MG63 (cell line): ENCODE data around the gene TRIM71. TPM values are rescaled to one million over a fixed set of nuclear protein-coding genes. Genes with fewer than 3 reads are reported as not detected.

Experiments
- DNase-seq: peaks from one replicate; pipeline ENCODE4 v3.0.0-alpha.2; 2020
- H3K27me3 ChIP-seq: fragments of 250-450 bp; sonication (Bioruptor Pico); 2 replicates; pipeline ENCODE4 v1.5.1; 2020; ENCODE audit warnings: mild to moderate bottlenecking, moderate library complexity
- H3K36me3 ChIP-seq: fragments of 250-450 bp; sonication (Bioruptor Pico); 2 replicates; pipeline ENCODE4 v1.5.1; 2020; ENCODE audit warnings: mild to moderate bottlenecking, moderate library complexity
- H3K4me3 ChIP-seq: fragments of 250-450 bp; sonication (Bioruptor Pico); 2 replicates; pipeline ENCODE4 v1.5.1; 2020; ENCODE audit warnings: mild to moderate bottlenecking, moderate library complexity
- H3K9me3 ChIP-seq: fragments of 250-450 bp; sonication (Bioruptor Pico); 2 replicates; pipeline ENCODE4 v1.5.1; 2020; ENCODE audit warnings: mild to moderate bottlenecking, moderate library complexity
- total RNA-seq: library from RNA; depleted of rRNA; stranded (reverse); fragments of >200 nt; shearing (Covaris generic); gene quantifications from 2 replicates; pipeline ENCODE4 v1.2.3, GENCODE V29; 2014; ENCODE audit warnings: low replicate concordance

Gene TRIM71
- total RNA-seq, 1 experiment from 2014 or later: not detected

DNA sequence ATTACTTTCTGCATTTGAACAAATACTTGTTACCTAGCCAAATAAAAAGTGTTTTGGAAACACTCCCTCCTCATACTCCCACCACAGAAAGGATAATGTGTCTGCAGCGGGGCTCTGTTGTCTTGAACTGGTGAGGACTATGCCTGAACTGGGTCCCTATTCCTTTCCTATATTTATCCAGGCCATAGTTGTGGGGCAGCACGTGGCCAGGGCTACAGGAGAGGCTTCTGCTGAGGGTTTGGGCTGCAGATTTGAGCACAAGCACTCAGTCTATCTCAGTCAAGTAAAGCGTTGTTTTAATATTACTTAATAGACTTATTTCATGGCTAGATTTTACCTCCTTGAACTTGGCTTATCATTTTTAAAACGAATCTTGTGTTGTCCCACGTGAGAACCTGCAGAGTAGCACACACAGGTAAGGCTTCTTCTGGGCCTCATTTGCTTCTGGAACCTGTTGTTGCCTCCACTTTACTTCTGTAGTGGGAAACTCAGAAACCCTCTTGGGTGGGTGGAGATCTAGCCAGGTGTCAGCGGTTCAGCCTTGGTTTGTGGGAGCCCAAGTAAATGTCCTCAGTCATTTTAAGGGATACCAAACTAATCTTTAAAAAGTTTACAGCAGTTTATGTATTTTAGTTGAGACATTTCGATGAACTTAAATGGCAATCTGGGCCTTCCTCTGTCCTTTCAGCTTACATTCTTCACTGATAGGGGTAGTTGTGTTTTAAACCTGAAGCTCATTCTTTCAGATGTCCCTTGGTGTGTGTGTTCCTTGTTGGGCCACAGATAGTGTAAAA lies 51.1 kb downstream of the TRIM71 start:
- H3K36me3 ChIP-seq: no peaks in the 10 kb centered on the region

GRCh38 chr3:32869513-32870047 lies 51.8 kb downstream of the TRIM71 start:
- no peak for DNase-seq
- no peak overlapping the region for H3K4me3 ChIP-seq
- no peaks in the 10 kb centered on the region for H3K27me3 ChIP-seq
- no peaks in the 10 kb centered on the region for H3K9me3 ChIP-seq
- no peaks in the 10 kb centered on the region for H3K36me3 ChIP-seq

More for the DNA sequence above, 51.1 kb downstream of the TRIM71 start:
- H3K4me3 ChIP-seq: no peak overlapping the region
- no peaks in the 10 kb centered on the region for H3K27me3 ChIP-seq
- no peaks in the 10 kb centered on the region for H3K9me3 ChIP-seq
- no peak for DNase-seq

GRCh38 chr3:32870373-32871095 lies 52.7 kb downstream of the TRIM71 start:
- Histone ChIP-seq H3K27me3 (no peaks in the 10 kb centered on the region), H3K36me3 (no peaks in the 10 kb centered on the region), H3K9me3 (no peaks in the 10 kb centered on the region), H3K4me3 (no peak overlapping the region)
- DNase-seq: no peak

DNA sequence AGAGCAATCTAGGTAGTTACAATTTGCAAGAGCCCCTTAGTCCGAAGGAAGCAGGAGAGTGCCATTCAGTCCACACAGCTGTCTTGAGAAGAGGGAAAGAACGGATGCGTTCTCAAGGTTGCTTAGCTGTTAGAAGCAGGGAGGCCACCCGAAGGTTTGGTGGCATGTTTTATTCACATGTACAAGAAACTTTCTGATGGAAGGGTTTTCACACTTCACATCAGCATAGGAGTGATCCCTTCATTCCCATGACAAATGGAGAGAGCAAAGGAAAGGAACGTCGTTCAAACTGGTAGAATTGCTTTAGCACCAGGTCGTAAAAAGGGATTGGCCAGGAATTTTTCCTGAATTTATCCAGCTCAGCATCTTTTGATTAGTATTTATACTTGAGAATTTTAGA lies 53.5 kb downstream of the TRIM71 start:
- H3K36me3 ChIP-seq: no peaks in the 10 kb centered on the region
- no peak for DNase-seq
- no peaks in the 10 kb centered on the region for H3K27me3 ChIP-seq
- no peaks in the 10 kb centered on the region for H3K9me3 ChIP-seq
- no peak overlapping the region for H3K4me3 ChIP-seq

DNA sequence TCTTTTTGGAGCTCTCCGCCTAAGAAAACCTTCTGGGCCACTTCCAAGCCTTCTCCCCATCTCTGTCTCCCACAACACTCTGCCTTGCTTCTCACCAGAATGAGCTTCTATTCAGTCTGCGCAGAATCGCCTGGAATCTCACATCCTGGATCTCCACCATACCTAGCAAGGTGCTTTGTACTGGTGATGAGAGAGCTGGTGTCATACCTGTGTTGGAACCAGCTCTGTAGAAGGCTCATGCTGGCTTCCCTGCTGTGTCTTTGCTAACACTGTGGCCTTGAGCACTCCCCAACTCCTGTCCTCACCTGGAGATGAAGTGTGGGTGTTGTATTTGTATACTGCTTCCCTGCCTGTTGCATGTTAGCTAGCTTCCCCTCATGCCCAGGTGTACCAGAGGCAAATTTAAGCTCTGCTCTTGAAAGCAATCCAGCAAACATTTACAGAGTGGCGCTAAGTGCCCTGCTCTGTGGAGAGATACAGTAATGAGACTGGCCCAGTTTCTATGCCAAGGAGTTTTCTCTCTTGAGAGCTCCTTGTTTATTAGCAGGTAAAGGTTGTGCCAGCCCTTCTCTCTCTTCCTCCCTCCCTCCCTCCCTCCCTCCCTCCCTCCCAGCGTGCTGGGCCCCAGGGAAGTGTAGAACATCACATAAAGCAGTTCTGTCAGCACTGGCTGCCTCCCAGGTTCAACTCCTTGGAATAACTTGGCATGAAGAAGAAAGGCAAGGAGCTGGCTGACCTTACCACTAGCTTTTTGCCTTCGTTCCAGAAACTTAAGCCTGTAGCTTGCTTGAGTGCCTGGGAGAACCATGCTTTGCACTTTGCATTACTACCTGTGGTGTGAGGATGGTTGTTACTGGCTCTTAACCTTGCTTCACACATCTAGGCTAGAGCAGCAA lies 54.9 kb downstream of the TRIM71 start:
- Histone ChIP-seq H3K9me3 (no peaks in the 10 kb centered on the region), H3K4me3 (no peak overlapping the region), H3K27me3 (no peaks in the 10 kb centered on the region), H3K36me3 (no peaks in the 10 kb centered on the region)
- DNase-seq: peak; percentile 82

DNA sequence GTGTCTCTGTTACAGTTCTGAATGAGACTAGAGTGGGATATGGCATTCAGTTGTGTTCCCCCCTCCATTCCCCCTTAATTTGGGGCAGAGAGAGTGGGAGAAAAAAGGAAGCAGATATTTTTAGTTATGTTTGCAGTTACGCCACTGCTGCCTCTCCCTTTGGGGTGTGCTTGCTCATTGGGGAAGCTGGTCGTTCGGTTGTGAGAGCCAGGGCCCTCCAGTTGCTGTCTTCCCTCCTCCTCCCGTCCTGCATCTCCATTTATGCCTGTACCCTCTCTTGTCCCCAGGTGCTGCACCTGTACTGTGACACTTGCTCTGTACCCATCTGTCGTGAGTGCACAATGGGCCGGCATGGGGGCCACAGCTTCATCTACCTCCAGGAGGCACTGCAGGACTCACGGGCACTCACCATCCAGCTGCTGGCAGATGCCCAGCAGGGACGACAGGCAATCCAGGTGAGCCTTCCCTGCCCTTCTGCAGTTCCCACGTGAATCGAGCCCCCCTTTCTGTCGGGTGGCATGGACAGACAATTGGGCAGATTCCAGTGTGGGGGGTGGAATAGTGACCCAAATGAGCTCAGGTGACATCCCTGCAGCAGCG lies 55.8 kb downstream of the TRIM71 start:
- H3K4me3 ChIP-seq: no peak overlapping the region
- H3K36me3 ChIP-seq: no peaks in the 10 kb centered on the region
- no peak for DNase-seq
- no peaks in the 10 kb centered on the region for H3K9me3 ChIP-seq
- no peaks in the 10 kb centered on the region for H3K27me3 ChIP-seq

DNA sequence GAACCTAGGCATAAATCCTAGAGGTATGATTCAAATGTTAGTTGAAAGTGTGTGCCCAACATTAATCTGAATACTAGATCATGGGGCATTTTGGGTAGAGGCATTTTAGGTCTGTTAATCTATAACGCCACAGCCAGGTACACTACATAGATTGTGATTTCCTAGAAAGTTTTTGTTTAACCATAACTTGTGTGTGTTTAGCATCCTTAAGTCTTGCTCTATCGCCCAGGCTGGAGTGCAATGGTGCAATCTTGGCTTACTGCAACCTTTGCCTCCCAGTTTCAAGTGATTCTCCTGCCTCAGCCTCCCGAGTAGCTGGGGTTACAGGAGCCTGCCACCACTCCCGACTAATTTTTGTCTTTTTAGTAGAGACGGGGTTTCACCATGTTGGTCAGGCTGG lies 59.1 kb downstream of the TRIM71 start:
- no peak overlapping the region for H3K4me3 ChIP-seq
- H3K36me3 ChIP-seq: no peaks in the 10 kb centered on the region

GRCh38 chr3:32877598-32877997 lies 59.8 kb downstream of the TRIM71 start:
- H3K36me3 ChIP-seq: no peaks in the 10 kb centered on the region
- H3K9me3 ChIP-seq: no peaks in the 10 kb centered on the region
- H3K27me3 ChIP-seq: no peaks in the 10 kb centered on the region
- no peak for DNase-seq
- no peak overlapping the region for H3K4me3 ChIP-seq

More for the DNA sequence above, 59.1 kb downstream of the TRIM71 start:
- no peaks in the 10 kb centered on the region for H3K27me3 ChIP-seq
- H3K9me3 ChIP-seq: no peaks in the 10 kb centered on the region
- DNase-seq: no peak

- Histone ChIP-seq H3K9me3 (no peaks in the 10 kb centered on the region), H3K27me3 (no peaks in the 10 kb centered on the region), H3K4me3 (no peak overlapping the region), H3K36me3 (no peaks in the 10 kb centered on the region)
- DNase-seq: no peak
Measured at GRCh38 chr3:32880225-32880624, 62.4 kb downstream of the TRIM71 start.

DNA sequence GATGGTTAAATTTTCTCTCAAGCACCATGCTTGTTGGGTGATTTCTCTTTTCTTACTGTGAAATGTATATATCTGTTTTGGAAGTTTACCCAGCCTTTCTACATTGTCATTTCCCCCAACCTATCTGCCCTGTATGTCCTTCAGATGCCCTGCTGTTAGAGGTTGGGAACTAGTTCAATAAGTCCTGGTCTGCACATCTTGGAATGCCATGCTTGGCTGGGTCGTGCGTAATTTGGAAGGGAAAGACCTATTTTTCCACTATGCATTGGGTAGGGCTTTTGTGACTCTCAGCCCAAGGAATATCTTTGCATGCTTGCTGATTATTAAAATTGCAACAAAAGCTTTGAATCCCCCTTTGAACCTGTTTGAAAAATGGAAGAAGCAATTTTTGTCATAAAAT lies 63.8 kb downstream of the TRIM71 start:
- no peaks in the 10 kb centered on the region for H3K36me3 ChIP-seq
- H3K4me3 ChIP-seq: no peak overlapping the region
- H3K9me3 ChIP-seq: no peaks in the 10 kb centered on the region
- DNase-seq: no peak
- no peaks in the 10 kb centered on the region for H3K27me3 ChIP-seq

DNA sequence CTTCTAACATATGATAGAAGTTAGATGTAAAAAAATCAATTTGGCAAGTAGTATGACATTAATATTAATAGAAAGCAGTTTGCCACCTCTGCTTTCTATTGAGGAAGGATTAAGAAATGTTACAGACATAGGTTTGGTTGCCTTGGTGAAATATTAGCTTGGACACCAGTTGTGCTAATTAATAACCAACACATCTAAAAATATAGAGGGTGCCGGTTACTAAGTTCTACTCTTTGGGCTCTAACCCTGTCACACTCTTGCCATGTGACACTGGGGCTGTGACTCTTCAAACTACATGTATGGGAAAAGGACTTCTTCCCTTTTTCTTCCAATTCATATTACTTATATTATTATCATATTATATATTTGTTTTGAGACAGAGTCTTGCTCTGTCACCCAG lies 64.4 kb downstream of the TRIM71 start:
- Histone ChIP-seq H3K27me3 (no peaks in the 10 kb centered on the region), H3K36me3 (no peaks in the 10 kb centered on the region), H3K4me3 (no peak overlapping the region), H3K9me3 (no peaks in the 10 kb centered on the region)
- no peak for DNase-seq

GRCh38 chr3:32882603-32883025 lies 64.8 kb downstream of the TRIM71 start:
- H3K9me3 ChIP-seq: no peaks in the 10 kb centered on the region
- DNase-seq: no peak
- H3K36me3 ChIP-seq: no peaks in the 10 kb centered on the region
- H3K27me3 ChIP-seq: no peaks in the 10 kb centered on the region
- no peak overlapping the region for H3K4me3 ChIP-seq

- no peaks in the 10 kb centered on the region for H3K9me3 ChIP-seq
- DNase-seq: no peak
- H3K4me3 ChIP-seq: no peak overlapping the region
- H3K36me3 ChIP-seq: no peaks in the 10 kb centered on the region
- H3K27me3 ChIP-seq: no peaks in the 10 kb centered on the region
Measured at GRCh38 chr3:32883817-32884216, 66.0 kb downstream of the TRIM71 start.

- H3K27me3 ChIP-seq: no peaks in the 10 kb centered on the region
- no peak overlapping the region for H3K4me3 ChIP-seq
- no peaks in the 10 kb centered on the region for H3K36me3 ChIP-seq
- no peak for DNase-seq
- no peaks in the 10 kb centered on the region for H3K9me3 ChIP-seq
Measured at GRCh38 chr3:32884591-32884990, 66.8 kb downstream of the TRIM71 start.

GRCh38 chr3:32885283-32885901 lies 67.6 kb downstream of the TRIM71 start:
- H3K4me3 ChIP-seq: no peak overlapping the region
- no peak for DNase-seq

DNA sequence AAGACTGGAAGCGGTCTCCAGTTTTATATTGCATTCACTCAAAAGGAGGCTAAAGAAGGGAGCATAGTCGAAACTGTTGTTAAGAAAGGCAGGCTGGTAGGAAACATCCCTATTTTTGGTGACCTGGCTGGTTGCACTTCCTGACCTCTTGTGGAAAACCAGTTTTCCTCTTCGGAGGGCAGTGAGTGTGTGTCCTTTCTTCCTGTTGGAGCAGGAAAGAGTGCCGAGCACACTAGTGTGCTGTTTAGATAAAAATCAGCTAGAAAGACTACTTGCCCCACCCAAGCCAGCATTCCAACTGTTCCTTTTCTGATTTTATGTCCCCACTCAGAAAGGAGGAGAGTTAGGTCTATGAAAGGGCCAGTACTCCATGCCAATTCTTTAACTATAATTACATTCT lies 68.5 kb downstream of the TRIM71 start:
- H3K4me3 ChIP-seq: no peak overlapping the region
- no peaks in the 10 kb centered on the region for H3K27me3 ChIP-seq
- no peaks in the 10 kb centered on the region for H3K9me3 ChIP-seq
- H3K36me3 ChIP-seq: no peaks in the 10 kb centered on the region
- no peak for DNase-seq

More at GRCh38 chr3:32885283-32885901, 67.6 kb downstream of the TRIM71 start:
- H3K36me3 ChIP-seq: no peaks in the 10 kb centered on the region
- H3K27me3 ChIP-seq: no peaks in the 10 kb centered on the region
- H3K9me3 ChIP-seq: no peaks in the 10 kb centered on the region
